ENCODE data around the gene CLCA2. TPM values are rescaled to one million over a fixed set of nuclear protein-coding genes. Genes with fewer than 3 reads are reported as not detected.
"Not testable (repeated sequence)": the region's sequence is repeated elsewhere in the genome, so short reads cannot be mapped to it uniquely, and the experiment has no call there.

Gene CLCA2
- total RNA-seq, 1 donor from 2014 or later: not detected

DNA sequence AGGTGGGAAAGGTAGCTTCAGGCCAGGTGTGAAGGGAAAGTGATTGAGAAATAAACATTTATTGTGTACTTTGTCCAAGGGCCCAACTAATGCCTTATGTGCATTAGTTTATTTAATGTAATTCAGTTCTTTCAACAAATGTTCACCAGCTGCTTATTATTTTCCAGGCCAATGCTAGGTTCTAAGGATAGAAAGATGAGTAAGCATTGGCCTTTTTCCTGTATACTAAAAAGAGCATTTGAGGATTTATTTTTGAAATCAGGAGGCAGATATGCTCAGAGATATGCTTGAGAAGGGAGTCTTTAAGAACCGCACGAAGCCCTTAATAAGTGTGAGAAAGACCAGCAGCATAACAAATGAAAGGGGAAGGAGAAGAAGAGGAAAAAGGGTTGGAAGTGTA is 76.7 kb downstream of the CLCA2 start:
- Mint-ChIP-seq H3K27me3 (peaks cover 31% of the 10 kb centered on the region), H3K4me1 (peaks cover 12% of the 10 kb centered on the region), H3K36me3 (ENCODE audit: low read depth) (no peaks in the 10 kb centered on the region), H3K4me3 (no peak overlapping the region), H3K9me3 (no peaks in the 10 kb centered on the region), H3K27ac (no peak overlapping the region)
- DNase-seq: no peak
- intact Hi-C loops (cut with micrococcal nuclease): loop anchor here (5.0 to 10.0 kb wide), 3 partner anchors 103 to 242 kb away; partner anchors contain the start of genes ODF2L and SH3GLB1

DNA sequence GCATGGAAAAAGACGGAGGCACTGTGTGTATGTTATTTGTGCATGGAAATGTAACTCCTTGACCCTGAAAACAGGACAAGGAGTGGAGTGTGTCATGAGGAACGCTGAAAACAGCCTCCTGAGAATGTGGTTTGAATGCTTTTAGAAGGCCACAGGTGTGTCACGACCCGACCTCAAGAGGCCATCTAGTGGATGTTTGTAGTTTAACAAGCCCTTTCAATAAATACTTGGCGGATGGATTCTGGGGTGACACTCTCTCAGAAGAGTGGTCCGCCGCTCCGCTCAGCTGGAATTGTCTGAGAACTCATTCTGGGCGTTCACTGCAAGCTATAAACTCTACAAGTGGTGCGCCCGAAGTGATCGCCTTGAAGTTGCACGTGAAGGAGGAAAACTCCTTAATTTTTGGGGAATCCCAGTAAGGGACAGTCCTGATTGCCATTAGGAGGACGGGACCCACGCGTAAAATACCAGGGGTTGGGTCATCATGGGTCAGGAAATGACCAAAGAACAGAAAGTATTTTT is 78.2 kb downstream of the CLCA2 start:
- Mint-ChIP-seq H3K4me3 (peak overlapping the region; percentile 87), H3K27me3 (peaks cover 30% of the 10 kb centered on the region), H3K4me1 (peaks cover 12% of the 10 kb centered on the region)
- not testable (repeated sequence) for H3K9me3 Mint-ChIP-seq; H3K36me3 Mint-ChIP-seq (ENCODE audit: low read depth); H3K27ac Mint-ChIP-seq
- intact Hi-C loops (cut with micrococcal nuclease): loop anchor here (1.0 to 10.0 kb wide), 5 partner anchors 83 to 240 kb away; partner anchors contain the start of genes ODF2L and SH3GLB1
- peak; percentile 81 for DNase-seq

DNA sequence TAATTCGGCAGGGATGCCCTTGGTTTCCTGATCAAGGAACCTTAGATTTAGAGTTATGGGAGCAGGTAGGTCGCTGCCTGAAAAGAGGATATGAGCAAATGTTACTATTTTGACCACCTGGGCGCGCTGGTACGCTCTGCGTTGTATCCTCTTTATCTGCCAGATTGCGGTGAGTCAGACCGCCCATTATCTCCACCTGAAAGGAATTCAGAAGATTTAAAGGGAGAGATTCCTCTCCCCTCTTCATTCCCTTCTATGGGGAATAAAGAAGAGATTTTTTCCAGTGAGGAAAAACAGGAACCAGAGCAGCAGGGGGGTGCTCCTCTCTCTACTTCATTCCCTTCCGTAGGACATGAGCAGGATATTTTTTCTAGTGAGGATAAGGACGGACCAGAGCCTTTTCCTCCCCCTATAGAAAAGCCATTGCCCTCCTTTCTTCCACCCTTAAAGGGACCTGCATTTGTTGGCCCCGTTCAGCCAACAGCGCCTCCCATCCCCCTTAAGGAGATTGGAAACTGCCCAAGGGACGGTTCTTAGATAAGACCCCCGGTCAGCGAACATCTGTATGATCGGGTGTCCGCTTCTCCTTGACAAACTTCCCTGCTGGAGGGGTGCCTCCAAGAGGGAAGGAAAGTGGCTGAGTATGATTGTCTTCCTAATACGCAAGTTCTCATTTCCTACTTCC is 78.9 kb downstream of the CLCA2 start:
- Mint-ChIP-seq H3K4me3 (peak overlapping the region; percentile 87), H3K4me1 (peaks cover 12% of the 10 kb centered on the region), H3K27me3 (peaks cover 32% of the 10 kb centered on the region), H3K36me3 (ENCODE audit: low read depth) (no peaks in the 10 kb centered on the region), H3K9me3 (no peaks in the 10 kb centered on the region), H3K27ac (no peak overlapping the region)
- intact Hi-C loops (cut with micrococcal nuclease): loop anchor here (1.0 to 10.0 kb wide), 5 partner anchors 84 to 239 kb away; partner anchors contain the start of genes ODF2L and SH3GLB1
- DNase-seq: no peak

DNA sequence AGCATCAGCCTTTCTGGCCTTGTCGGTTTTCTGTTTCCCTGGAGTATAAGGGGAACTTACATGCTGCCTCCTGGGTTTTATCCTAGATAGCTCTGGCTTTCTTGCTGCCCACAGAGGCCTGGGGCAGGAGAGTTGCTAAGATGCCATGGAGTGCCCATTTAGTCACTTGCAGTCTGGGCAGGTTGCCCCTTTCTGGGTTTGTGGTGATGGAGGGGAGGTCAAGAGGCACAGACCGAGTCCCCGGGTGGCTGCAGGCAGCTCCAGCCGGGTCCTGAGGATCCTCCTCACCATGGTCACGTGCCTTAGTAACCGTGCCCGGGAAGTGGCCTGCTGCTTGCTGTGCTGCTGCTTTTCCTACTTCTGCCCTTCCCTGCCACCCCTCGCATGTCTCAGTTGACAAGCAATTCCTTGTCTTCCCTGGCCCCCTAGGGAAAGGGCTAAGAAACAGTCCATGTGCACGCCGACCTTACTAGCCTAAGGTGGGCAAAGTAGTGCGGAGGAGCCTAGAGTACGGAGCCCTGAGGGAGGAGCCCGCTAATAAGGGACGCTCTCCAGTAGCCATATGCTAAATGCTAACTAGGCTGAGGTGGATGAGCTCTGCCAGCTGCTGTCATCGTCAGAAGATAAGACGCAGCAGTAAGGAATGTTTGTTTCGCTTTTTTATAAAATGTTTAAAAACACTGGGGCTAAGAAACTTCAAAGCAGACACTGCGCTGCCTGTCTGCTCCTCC is 79.6 kb downstream of the CLCA2 start:
- intact Hi-C loops (cut with micrococcal nuclease): loop anchor here (5.0 to 10.0 kb wide), 3 partner anchors 106 to 239 kb away; partner anchors contain the start of genes ODF2L and SH3GLB1
- Mint-ChIP-seq H3K27me3 (peaks cover 30% of the 10 kb centered on the region), H3K36me3 (ENCODE audit: low read depth) (no peaks in the 10 kb centered on the region), H3K4me1 (peaks cover 12% of the 10 kb centered on the region), H3K27ac (no peak overlapping the region), H3K4me3 (peak overlapping the region; percentile 49), H3K9me3 (no peaks in the 10 kb centered on the region)
- no peak for DNase-seq

DNA sequence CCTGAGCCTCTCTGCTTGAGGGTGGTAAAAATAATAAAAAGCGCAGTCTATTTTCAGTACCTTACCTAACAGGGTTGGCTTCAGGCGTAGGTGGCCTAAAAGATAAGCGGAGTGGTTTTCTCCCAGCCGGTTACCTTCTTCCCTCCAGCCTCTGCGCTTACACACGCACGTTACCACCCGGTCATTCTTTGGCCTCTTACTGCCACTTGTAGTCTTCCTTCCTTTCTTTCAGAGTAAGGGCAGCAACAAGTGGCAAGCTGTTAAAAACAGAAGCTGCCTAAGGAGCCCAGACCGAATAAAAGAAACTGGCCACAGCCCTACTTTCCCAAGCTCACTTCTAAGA is 80.1 kb downstream of the CLCA2 start:
- intact Hi-C loops (cut with micrococcal nuclease): loop anchor here (5.0 to 10.0 kb wide), 3 partner anchors 107 to 238 kb away; partner anchors contain the start of genes ODF2L and SH3GLB1
- Mint-ChIP-seq H3K4me3 (no peak overlapping the region), H3K36me3 (ENCODE audit: low read depth) (no peaks in the 10 kb centered on the region), H3K4me1 (peaks cover 12% of the 10 kb centered on the region), H3K27me3 (peaks cover 27% of the 10 kb centered on the region), H3K27ac (no peak overlapping the region), H3K9me3 (no peaks in the 10 kb centered on the region)
- DNase-seq: no peak

DNA sequence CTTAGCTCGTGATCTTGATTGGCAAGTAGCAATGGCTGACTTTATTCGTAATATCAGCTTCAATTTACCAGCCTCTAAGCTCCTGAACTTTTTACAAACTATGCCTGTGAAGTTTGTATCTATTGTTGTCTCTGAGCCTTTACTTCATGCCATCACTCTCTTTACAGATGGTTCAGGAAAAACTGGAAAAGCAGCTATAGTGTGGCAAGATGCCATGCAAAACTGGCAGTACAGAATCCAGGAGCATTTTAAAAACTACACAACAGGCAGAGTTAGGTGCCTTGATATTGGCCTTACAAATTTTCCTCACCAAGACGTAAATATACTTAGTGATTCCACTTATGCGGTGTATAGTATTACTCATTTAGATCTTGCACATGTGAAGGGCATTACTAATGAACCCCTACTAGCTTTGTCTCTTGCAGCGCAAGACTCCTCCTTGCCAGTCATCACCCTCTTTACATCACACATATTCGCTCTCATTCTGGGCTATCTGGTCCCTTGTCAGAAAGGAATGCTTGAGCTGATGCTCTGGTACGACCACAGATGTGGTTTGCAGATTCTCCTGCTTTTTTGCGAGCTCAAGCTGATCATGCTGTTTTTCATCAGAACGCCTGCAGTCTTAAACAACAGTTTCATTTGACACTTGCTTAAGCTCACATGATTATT is 81.1 kb downstream of the CLCA2 start:
- no peaks in the 10 kb centered on the region for H3K9me3 Mint-ChIP-seq
- intact Hi-C loops (cut with micrococcal nuclease): loop anchor here (5.0 to 10.0 kb wide), 3 partner anchors 108 to 237 kb away; partner anchors contain the start of genes ODF2L and SH3GLB1
- H3K36me3 Mint-ChIP-seq (ENCODE audit: low read depth): no peaks in the 10 kb centered on the region
- no peak overlapping the region for H3K27ac Mint-ChIP-seq
- H3K4me1 Mint-ChIP-seq: peaks cover 12% of the 10 kb centered on the region
- peaks cover 27% of the 10 kb centered on the region for H3K27me3 Mint-ChIP-seq
- no peak overlapping the region for H3K4me3 Mint-ChIP-seq
- DNase-seq: no peak

DNA sequence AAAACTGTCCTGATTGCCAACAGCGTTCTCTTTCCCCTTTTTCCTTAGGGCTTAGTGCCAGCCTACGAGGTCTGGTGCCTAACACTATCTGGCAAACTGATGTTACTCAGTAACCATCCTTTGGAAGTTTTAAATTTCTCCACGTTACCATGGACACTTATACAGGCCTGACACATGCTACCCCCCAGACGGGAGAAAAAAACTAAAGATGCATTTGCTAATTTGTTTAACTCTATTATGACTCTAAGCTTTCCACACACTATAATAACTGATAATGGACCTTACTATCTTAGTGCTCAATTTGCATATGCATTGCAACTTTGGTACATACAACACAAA is 81.6 kb downstream of the CLCA2 start:
- Mint-ChIP-seq H3K4me3 (no peak overlapping the region), H3K27ac (no peak overlapping the region)
- intact Hi-C loops (cut with micrococcal nuclease): loop anchor here (10.0 kb wide), 1 partner anchor 199 kb away; the partner anchor contains the start of gene SH3GLB1

More for the DNA sequence above, 81.6 kb downstream of the CLCA2 start:
- no peak for DNase-seq
- Mint-ChIP-seq H3K27me3 (peaks cover 27% of the 10 kb centered on the region), H3K4me1 (peaks cover 12% of the 10 kb centered on the region), H3K9me3 (no peaks in the 10 kb centered on the region), H3K36me3 (ENCODE audit: low read depth) (no peaks in the 10 kb centered on the region)

Other genes with a start within 250 kb of the CLCA2 start
- gene ODF2L, start 27.8 kb upstream of the CLCA2 start, total RNA-seq: 16.0 and 23.3 TPM in 2 replicates
- gene CLCA1, start 44.8 kb downstream of the CLCA2 start, total RNA-seq: not detected in 2 replicates
- gene CLCA4, start 122.9 kb downstream of the CLCA2 start, total RNA-seq: not detected in 2 replicates

Data from activated CD4-positive, alpha-beta T cell treated with anti-CD3 and anti-CD28 coated beads, Interleukin-2, amount 10 ng/mL, durations not matched to agents 24 days and 14 days (primary cell).